ENCODE results near the gene NPTX2. TPM values are rescaled to one million over a fixed set of nuclear protein-coding genes. Genes with fewer than 3 reads are reported as not detected.

The NPTX2 gene
- total RNA-seq, 4 donors from 2014 or later = 4.3 to 13.7 (median 8.6) TPM

GRCh38 chr7:98602755-98603398 lies 14.2 kb upstream of the NPTX2 start:
- H3K4me1 ChIP-seq = no peaks in the 10 kb centered on the region
- H3K9me3 ChIP-seq = peaks cover 3% of the 10 kb centered on the region
- 64% methylated on average over 3 of the region's 3 CpGs for WGBS
- TF ChIP-seq, protein P1, sequence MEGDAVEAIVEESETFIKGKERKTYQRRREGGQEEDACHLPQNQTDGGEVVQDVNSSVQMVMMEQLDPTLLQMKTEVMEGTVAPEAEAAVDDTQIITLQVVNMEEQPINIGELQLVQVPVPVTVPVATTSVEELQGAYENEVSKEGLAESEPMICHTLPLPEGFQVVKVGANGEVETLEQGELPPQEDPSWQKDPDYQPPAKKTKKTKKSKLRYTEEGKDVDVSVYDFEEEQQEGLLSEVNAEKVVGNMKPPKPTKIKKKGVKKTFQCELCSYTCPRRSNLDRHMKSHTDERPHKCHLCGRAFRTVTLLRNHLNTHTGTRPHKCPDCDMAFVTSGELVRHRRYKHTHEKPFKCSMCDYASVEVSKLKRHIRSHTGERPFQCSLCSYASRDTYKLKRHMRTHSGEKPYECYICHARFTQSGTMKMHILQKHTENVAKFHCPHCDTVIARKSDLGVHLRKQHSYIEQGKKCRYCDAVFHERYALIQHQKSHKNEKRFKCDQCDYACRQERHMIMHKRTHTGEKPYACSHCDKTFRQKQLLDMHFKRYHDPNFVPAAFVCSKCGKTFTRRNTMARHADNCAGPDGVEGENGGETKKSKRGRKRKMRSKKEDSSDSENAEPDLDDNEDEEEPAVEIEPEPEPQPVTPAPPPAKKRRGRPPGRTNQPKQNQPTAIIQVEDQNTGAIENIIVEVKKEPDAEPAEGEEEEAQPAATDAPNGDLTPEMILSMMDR (IDR thresholded peaks at IDR 0.05) = no peak
- no peak for TF ChIP-seq EP300 (IDR thresholded peaks at IDR 0.05)
- TF ChIP-seq POLR2A (IDR thresholded peaks at IDR 0.05) = no peak
- TF ChIP-seq POLR2AphosphoS5 (IDR thresholded peaks at IDR 0.05) = no peak
- H3K36me3 ChIP-seq = no peaks in the 10 kb centered on the region
- H3K27me3 ChIP-seq = peaks cover 2% of the 10 kb centered on the region
- H3K27ac ChIP-seq = no peak overlapping the region
- no peak overlapping the region for H3K4me3 ChIP-seq
- DNase-seq (ENCODE audit: low spot score in 2 of 2) = no peak

GRCh38 chr7:98603399-98603788 lies 13.7 kb upstream of the NPTX2 start:
- no peak overlapping the region for H3K27ac ChIP-seq
- H3K36me3 ChIP-seq = no peaks in the 10 kb centered on the region
- H3K9me3 ChIP-seq = peaks cover 3% of the 10 kb centered on the region
- no peak overlapping the region for H3K4me3 ChIP-seq
- H3K27me3 ChIP-seq = peaks cover 2% of the 10 kb centered on the region
- TF ChIP-seq POLR2A (IDR thresholded peaks at IDR 0.05) (no peak), POLR2AphosphoS5 (IDR thresholded peaks at IDR 0.05) (no peak), EP300 (IDR thresholded peaks at IDR 0.05) (no peak)
- TF ChIP-seq, protein P1 (IDR thresholded peaks at IDR 0.05) = no peak
- WGBS = 74% methylated on average over 3 of the region's 3 CpGs
- no peak for DNase-seq (ENCODE audit: low spot score in 2 of 2)
- no peaks in the 10 kb centered on the region for H3K4me1 ChIP-seq

DNA sequence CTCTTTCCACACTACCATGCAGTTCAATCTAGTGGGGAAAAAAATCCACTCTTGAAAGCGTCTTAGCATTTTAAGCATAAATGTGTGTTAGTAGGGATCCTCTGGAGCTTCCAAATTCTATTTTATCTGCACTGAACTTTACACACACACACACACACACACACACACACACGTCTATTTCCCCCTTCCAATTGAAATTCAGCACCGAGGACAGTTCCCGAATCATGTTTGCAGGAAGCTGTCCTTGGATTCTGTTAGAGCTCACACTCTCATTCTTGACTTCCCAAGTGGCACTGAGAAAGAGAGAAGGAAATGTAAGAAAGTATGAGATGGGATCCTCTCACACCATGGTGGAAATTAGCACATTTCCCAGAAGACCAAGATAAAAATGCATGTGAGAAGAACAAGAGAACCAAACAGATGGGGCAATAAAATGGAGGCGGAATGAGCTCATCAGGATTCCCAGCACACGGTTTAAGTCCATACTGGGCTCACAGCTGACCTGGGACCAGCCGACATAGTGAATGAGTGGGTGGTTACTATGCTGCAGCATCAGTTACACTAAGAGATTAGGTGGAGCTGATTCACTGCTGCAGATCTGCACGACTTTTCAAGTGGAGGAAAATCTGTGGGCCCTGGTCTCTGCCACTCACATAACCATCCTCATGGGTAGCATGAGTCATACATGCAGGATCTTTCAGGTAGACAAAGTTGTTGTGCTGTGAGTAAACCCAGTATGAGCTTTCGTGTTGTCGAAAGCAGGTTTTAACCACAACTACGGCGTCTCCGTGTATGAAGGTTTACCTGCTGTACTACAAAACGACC lies 3.3 kb upstream of the NPTX2 start:
- Histone ChIP-seq H3K4me3 (no peak overlapping the region), H3K4me1 (peaks cover 22% of the 10 kb centered on the region), H3K27ac (no peak overlapping the region), H3K27me3 (peaks cover 35% of the 10 kb centered on the region), H3K9me3 (no peaks in the 10 kb centered on the region), H3K36me3 (no peaks in the 10 kb centered on the region)
- DNase-seq (ENCODE audit: low spot score in 2 of 2) = no peak
- TF ChIP-seq POLR2AphosphoS5 (IDR thresholded peaks at IDR 0.05) (no peak), EP300 (IDR thresholded peaks at IDR 0.05) (no peak), POLR2A (IDR thresholded peaks at IDR 0.05) (no peak)
- TF ChIP-seq, protein P1 (IDR thresholded peaks at IDR 0.05) = no peak
- 61% methylated on average over 14 of the region's 14 CpGs for WGBS

DNA sequence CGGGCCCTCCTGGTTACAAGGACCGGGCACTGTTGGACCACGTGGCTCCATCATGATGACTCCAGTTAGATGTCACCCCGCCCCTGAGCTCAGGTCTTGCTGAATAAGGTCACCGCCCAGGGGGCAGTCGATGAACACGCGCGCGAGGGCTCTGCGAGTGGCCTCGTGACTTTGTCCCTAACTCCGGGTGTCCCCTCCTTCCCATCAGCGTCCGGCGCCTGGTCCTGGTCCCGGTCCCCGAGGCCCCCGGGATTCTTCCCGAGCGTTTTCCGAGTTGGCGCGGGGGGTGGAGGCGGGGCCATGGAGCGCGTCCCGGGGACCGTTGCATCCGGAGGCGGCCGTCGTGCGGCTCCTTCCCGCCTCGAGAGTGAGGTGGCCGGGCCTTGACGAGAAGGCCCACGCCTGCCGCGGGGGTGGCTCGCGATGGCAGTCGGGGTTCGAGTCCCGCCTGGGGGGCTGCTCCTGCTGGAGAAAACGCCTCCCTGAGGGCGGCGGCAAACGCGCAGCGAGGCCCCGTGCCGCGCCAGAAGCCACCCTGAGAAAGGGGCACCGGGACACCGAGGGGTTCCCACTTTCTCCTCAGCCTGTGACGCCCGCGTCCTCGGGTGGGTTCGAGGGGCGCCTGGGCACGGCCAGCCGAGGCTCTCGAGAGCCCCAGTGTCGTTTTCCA lies 569 bp upstream of the NPTX2 start:
- DNase-seq (ENCODE audit: low spot score in 2 of 2) = no peak
- H3K4me1 ChIP-seq = peaks cover 22% of the 10 kb centered on the region
- peak overlapping the region; percentile 44 for H3K4me3 ChIP-seq
- TF ChIP-seq POLR2A (IDR thresholded peaks at IDR 0.05) (no peak), EP300 (IDR thresholded peaks at IDR 0.05) (no peak), POLR2AphosphoS5 (IDR thresholded peaks at IDR 0.05) (no peak)
- TF ChIP-seq, protein P1 (IDR thresholded peaks at IDR 0.05) = no peak
- WGBS = 9% methylated on average over 21 of the region's 67 CpGs
- H3K9me3 ChIP-seq = no peaks in the 10 kb centered on the region
- H3K27ac ChIP-seq = no peak overlapping the region
- H3K36me3 ChIP-seq = no peaks in the 10 kb centered on the region
- H3K27me3 ChIP-seq = peaks cover 57% of the 10 kb centered on the region

GRCh38 chr7:98617960-98618418 lies 904 bp downstream of the NPTX2 start:
- Histone ChIP-seq H3K36me3 (no peaks in the 10 kb centered on the region), H3K4me1 (peaks cover 22% of the 10 kb centered on the region), H3K4me3 (peak overlapping the region; percentile 44), H3K9me3 (no peaks in the 10 kb centered on the region), H3K27ac (no peak overlapping the region), H3K27me3 (peaks cover 70% of the 10 kb centered on the region)
- TF ChIP-seq POLR2A (IDR thresholded peaks at IDR 0.05) = no peak
- no peak for DNase-seq (ENCODE audit: low spot score in 2 of 2)
- WGBS = 3% methylated on average over 11 of the region's 40 CpGs

Measured in suprapubic skin (tissue), 4 donors.